Fibroblast of peridontal ligament (primary cell): ENCODE measurements around the gene USP10.
"Not testable (repeated sequence)": the region's sequence is repeated elsewhere in the genome, so short reads cannot be mapped to it uniquely, and the experiment has no call there.

ENCODE experiments used
- DNase-seq: peaks from one replicate; pipeline ENCODE4 v3.0.0-alpha.2; 2010; ENCODE audit errors: extremely low read depth

Gene USP10

GRCh38 chr16:84673561-84673960 lies 26.2 kb upstream of the USP10 start:
- DNase-seq, result no peak

GRCh38 chr16:84675423-84675822 lies 24.4 kb upstream of the USP10 start:
- DNase-seq, result no peak

- no peak for DNase-seq
Measured at GRCh38 chr16:84675884-84676283, 23.9 kb upstream of the USP10 start.

GRCh38 chr16:84677017-84677803 lies 22.6 kb upstream of the USP10 start:
- no peak for DNase-seq

- no peak for DNase-seq
Measured at GRCh38 chr16:84677849-84678248, 22.0 kb upstream of the USP10 start.

- DNase-seq, result no peak
Measured at GRCh38 chr16:84678541-84678940, 21.3 kb upstream of the USP10 start.

GRCh38 chr16:84680165-84680842 lies 19.5 kb upstream of the USP10 start:
- DNase-seq, result no peak

GRCh38 chr16:84680843-84681629 lies 18.8 kb upstream of the USP10 start:
- DNase-seq, result no peak

GRCh38 chr16:84683691-84684591 lies 15.9 kb upstream of the USP10 start:
- DNase-seq, result no peak

GRCh38 chr16:84684592-84684965 lies 15.2 kb upstream of the USP10 start:
- DNase-seq, result no peak

GRCh38 chr16:84685210-84685609 lies 14.6 kb upstream of the USP10 start:
- no peak for DNase-seq

- no peak for DNase-seq
Measured at GRCh38 chr16:84686707-84687298, 13.0 kb upstream of the USP10 start.

- DNase-seq, result peak; percentile 81
Measured at GRCh38 chr16:84687715-84688114, 12.1 kb upstream of the USP10 start.

GRCh38 chr16:84688163-84688562 lies 11.6 kb upstream of the USP10 start:
- DNase-seq, result not testable (repeated sequence)

- peak; percentile 87 for DNase-seq
Measured at GRCh38 chr16:84689111-84689510, 10.7 kb upstream of the USP10 start.

GRCh38 chr16:84690088-84690819 lies 9.5 kb upstream of the USP10 start:
- no peak for DNase-seq

GRCh38 chr16:84692451-84693214 lies 7.2 kb upstream of the USP10 start:
- no peak for DNase-seq

- not testable (repeated sequence) for DNase-seq
Measured at GRCh38 chr16:84693869-84694268, 5.9 kb upstream of the USP10 start.

- DNase-seq, result no peak
Measured at GRCh38 chr16:84694980-84695379, 4.8 kb upstream of the USP10 start.
